ENCODE measurements around the gene GRK3. TPM values are rescaled to one million over a fixed set of nuclear protein-coding genes. Genes with fewer than 3 reads are reported as not detected.
"Not testable (repeated sequence)": the region's sequence is repeated elsewhere in the genome, so short reads cannot be mapped to it uniquely, and the experiment has no call there.

Gene GRK3
- polyA plus RNA-seq, 12 donors, result 5.7 to 16.8 (median 8.5) TPM; not detected in 1

- no peak for DNase-seq
Observed at GRCh38 chr22:25546751-25547150, 17.7 kb upstream of the GRK3 start.

- no peak for DNase-seq
Observed at GRCh38 chr22:25548866-25549464, 15.5 kb upstream of the GRK3 start.

DNA sequence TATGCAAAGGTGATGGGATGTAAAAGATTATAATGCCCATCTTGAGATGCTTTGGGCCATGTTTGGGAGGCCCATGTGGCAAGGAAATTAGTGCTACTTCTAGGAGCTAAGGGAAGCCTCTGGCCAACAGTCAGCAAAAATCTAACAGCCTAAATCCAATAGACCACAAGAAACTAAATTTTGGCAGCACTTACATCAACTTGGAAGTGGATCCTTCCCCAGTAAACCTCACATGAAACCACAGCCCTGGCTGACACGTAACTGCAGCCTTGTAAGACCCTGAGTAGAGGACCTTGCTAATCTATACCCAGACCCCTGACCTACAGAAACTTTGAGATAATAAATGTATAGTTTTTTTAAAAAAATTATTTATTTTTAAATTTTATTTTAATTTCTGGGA lies 13.1 kb upstream of the GRK3 start:
- no peak for DNase-seq

DNA sequence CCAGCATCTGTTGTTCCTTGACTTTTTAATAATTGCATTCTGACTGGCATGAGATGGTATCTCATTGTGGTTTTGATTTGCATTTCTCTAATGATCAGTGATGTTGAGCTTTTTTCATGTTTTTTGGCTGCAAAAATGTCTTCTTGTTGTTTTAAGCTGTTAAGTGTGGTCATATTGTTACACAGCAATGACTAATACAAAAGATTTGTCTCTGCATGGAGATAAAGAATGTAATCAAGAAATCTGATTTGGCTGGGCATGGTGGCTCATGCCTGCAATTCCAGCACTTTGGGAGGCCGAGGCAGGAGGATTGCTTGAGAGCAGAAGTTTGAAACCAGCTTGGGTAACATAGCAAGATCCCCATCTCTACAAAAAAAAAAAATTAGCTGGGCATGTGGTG lies 12.1 kb upstream of the GRK3 start:
- DNase-seq, result not testable (repeated sequence)

DNA sequence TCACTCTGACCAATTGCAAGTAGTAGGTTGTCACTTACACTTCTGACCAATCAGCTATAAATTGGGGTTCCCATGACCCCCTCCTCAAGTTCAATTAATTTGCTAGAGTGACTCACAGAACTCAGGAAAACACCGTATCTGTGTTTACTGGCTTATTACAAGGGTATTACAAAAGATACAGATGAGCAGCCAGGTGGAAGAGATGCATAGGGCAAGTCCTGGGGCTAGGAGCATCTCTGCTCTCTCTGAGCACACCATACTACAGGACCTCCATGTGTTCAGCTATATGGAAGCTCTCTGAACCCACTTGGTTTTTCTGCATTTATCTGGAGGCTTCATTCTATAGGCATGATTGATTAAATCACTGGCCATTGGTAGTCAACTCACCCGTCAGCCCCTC lies 11.3 kb upstream of the GRK3 start:
- DNase-seq, result no peak

DNA sequence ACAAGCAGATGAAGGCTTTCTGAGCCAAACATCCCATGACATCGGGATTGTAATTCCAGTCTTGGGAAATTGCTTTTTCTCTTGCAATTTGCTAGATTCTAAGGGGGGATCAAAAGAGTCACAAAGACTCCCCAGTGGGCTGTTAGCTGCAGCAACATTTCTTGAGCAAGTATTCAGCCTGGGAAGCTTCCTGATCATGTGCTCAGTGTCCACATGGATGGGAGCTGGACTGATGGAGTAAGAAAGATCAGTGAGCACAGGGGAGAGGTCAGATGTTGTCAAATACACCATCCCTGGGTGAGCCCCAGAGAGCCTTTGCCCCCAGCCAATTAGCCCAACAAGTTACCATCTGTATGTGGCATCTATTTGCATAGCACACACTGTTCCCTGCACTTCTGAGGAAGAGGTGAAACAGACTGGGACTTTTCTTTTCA lies 10.2 kb upstream of the GRK3 start:
- no peak for DNase-seq

GRCh38 chr22:25554689-25555088 lies 9.8 kb upstream of the GRK3 start:
- no peak for DNase-seq

DNA sequence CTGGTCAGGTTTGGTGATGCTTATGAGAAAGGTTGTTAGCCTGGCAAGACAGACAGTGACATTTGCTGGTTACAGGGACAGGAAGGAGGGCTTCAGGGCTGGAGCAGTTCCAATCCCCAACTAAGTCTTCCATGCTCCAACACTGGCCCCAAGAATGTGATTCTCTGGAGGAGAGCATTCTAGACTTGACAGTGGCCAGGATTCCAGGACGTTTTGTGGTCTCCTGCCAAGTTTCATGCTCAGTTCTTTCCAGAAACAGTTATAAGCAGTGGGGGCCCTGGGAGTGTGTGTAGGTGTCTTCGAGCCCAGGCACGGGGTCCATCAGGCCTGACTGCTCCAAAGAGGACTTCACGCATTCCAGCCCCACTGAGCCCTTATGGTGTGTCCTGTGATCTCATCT lies 8.9 kb upstream of the GRK3 start:
- peak; percentile 45 for DNase-seq

GRCh38 chr22:25557218-25557617 lies 7.3 kb upstream of the GRK3 start:
- no peak for DNase-seq

- no peak for DNase-seq
Observed at GRCh38 chr22:25558341-25558740, 6.1 kb upstream of the GRK3 start.

- not testable (repeated sequence) for DNase-seq
Observed at GRCh38 chr22:25559910-25560309, 4.6 kb upstream of the GRK3 start.

DNA sequence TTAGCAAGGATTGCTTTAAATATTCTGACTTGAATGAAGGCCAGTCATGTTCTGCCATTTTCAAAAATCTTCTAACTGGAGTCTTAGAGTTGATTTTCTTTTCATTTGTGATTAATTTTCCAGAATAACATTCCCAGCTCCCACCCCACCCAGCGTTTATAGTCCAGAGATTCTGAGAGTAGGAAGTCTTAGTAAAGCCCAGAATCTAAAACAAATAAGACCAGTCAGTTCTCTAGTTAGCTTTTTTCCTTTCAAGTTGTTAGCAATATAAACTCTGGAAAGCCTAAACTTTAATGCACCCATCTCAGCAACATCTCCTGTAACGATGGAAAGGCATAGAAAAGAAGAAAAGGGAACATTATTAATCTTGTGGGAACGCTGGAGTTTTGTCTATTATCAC lies 3.3 kb upstream of the GRK3 start:
- not testable (repeated sequence) for DNase-seq

DNA sequence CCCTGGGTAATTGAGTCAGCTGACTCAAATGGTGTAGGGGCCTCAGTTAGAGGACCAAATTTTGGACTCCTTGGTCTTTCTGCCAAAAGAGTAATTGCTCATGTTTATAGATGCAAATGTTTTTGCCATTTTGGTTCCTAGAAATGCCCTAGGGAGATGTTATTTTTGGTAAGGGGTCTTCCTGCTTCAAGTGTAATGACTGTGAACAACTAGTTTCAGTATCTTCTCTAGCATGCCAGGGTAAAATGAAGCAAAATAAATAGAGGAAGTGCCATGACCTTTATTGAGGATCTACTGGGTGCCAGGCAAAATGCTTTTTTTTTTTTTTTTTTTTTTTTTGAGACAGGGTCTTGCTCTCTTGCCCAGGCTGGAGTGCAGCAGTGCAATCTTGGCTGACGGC lies 2.5 kb upstream of the GRK3 start:
- DNase-seq, result not testable (repeated sequence)

GRCh38 chr22:25562966-25563760 lies 1.3 kb upstream of the GRK3 start:
- DNase-seq, result not testable (repeated sequence)

- peak; percentile 38 for DNase-seq
Observed at GRCh38 chr22:25563761-25564319, 635 bp upstream of the GRK3 start.

GRCh38 chr22:25564979-25565677 lies 653 bp downstream of the GRK3 start:
- DNase-seq, result no peak

DNA sequence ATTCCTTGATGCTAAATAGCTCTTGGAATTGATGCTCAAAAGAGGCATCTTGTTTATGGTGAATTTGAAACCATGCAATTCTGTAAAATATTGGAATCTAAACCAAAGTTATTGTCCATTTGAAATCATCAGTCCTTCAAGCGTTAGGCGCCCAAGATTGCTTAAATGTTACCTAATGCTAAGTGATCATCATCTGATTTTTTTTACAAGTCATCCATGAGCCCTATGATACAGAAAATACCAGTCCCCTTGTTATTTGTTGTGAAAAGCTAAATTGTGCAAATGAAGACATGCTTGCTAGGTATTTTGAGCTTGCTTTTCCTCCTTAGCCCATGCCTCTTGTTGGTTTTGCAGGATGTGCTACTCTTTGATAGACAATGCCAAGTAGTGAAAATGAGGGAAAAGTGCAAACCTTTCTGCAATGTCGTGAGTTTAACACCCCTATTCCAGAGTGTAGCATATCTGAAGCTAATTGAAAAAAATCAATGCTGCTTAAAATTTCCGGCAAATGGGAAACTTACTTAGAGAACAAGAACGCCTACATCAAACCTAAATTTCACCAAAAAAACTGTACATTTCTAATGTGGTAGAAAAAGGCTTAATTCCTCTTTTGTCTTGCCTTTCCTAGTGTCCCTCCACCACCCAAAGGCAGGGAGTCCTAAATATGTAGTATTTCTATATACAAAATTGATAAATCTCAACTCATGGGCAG lies 1.9 kb downstream of the GRK3 start:
- no peak for DNase-seq

DNA sequence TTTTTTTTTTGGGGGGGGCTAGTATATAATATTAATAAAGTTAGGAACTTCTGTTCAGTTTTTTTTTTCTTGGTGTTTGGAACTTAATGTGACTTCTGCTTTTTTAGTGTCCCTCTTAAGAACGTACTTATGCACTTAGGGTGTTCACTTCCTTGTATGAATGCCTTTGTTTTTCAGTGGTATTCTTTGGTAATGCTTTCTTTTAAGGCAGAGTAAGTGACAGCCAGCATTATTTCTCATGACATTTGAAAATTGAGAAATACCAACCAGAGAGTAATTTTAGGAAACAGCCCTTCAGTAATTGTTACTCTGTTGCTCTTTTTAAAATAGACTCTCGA lies 2.4 kb downstream of the GRK3 start:
- DNase-seq, result no peak

GRCh38 chr22:25567251-25567675 lies 2.8 kb downstream of the GRK3 start:
- no peak for DNase-seq

DNA sequence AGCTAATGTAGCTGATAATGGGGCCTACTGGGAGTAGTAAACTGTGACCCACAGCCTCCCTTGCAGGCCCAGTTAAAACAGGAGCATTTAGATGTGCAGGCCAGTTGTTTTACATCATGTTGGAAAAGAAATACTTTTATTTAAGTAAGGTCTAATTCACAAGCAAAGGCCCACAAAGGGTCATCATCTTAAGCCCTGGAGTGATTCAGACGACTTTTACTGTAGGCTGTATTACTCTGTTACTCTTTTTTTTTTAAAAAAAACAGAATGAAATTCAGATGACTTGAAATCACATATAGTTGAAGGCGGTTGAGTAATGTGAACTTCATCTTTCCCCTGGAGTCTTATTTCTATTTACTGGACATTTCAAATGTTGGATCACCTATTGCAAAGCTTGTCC lies 3.6 kb downstream of the GRK3 start:
- DNase-seq, result not testable (repeated sequence)

- DNase-seq, result peak; percentile 66
Observed at GRCh38 chr22:25569361-25569760, 4.9 kb downstream of the GRK3 start.

- DNase-seq, result no peak
Observed at GRCh38 chr22:25569983-25570382, 5.5 kb downstream of the GRK3 start.

All from muscle of arm (tissue), 12 donors.